Activated effector memory CD4-positive, alpha-beta T cell treated with Interleukin-2 at 50 U/mL for 16 hours (primary cell): ENCODE results near the gene RNASEL.
A peak's percentile ranks its signal among the peaks of the same experiment; 100 is the strongest.

Experiments used
- DNase-seq: peaks from one replicate; pipeline ENCODE4 v3.0.0-alpha.2; 2020

The RNASEL gene

DNA sequence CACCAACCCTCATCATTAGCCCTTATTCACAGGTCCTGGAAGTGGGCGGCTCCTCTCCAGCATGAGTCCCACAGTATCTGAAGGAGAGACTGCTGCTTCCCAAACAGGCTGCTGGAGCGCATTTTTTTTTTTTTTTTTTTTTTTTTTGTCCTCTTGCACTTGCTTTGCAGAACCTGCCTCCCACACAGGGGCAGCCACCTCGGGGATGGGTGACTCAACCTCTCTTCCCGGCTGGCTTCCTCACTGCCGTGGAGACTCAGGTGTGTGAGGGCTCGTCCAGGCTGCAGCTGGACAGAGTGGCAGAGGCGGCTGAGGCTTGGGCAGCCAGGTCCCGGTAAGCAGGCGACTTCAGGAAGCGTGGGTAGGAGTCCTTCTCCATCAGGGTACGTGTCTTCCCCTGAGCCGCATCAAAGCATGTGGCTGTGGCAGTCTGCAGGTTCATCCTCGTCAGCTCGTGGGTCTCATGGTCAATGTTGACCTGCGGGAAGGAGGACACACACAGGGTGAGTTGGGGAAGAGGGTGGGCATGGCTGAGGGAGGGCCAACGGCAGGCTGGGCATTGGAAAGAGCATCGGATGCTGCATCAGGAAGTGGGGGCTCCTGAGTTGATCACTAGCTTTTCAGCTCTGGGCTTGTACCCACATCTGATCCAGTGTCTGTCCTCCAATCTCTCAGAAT lies 11.1 kb upstream of the RNASEL start:
- no peak for DNase-seq

DNA sequence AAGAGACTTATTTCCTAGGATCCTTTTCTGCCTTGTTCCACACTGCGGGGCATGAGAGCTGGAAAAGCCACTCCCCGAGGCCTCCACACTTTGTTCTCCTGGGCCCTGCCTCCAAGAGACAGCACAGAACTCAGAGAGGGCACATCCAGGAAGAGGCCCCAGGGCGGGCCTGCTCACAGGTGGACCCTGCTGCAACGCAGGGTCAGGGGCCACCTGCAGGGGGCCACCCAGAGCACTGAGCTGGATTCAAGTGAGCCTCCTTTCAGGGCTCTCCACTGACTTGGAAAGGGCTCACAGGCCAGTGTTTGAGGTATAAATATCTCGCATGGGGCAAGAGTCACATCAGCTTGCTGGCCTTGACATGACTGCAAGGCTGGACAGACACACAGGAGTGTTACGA lies 10.3 kb upstream of the RNASEL start:
- DNase-seq: no peak

DNA sequence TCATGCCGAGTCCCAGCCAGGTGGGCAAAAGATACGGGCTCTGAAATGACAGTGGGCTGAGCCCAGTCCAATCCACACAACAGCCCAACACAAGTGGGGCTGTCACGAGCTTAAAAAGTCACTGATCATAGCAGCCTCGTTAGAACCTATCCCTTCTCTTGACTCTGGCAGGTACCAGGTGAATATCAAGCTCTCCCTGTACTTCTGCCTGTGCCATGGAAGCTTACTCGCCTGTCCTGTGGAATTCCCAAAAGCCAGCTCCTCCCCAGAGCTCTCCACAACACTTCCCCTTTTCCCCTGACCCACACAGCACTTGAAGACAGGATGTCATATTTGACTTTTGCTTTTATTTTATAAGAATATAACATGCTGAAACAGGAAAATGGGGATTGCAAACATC lies 9.2 kb upstream of the RNASEL start:
- no peak for DNase-seq

DNA sequence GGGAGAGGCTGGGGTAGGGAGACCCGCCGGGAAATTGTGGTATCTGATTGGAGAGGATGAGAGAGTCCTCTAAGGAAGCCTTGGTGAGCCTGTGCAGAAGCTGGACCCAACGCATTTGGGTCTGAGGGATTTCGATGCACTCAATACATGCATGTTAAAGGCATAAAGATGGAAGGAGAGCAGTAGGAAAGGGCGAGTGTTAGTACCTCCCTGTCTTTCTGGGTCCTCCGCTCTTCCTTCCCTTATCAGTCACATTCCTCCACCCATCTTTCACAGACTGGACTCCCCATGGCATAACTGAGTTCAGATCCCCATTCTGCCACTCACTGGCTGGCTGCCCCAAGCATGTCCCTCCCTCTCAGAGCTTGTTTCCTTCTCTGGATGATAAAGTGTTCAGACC lies 7.9 kb upstream of the RNASEL start:
- DNase-seq: no peak

DNA sequence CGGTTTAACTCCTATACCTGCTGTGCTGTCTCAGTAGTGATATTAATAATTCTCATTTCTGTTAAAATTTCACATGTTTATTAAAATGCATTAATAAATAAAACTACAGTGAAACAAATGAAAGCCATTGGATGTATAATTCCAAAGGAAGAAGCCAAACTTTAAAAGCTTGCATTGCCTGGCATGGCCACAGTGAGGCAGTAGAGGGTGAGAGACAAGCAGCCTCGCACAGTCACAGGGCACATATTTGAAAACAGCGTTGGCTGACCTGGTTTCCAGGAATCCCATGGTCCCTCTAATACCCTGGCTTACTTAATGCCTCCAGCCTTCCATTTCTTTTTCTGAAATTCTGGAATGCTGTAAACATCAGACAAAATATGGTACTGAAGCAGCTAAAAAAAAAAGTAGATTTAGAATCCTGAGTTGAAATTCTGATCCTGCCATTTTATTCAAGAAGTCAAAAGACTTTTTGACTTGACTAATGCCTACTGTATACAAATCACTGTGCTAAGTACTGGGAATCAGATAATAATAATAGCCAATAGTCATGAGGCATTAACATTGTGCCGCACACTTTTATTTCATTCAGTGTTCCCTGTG lies 6.7 kb upstream of the RNASEL start:
- DNase-seq: peak; percentile 38

DNA sequence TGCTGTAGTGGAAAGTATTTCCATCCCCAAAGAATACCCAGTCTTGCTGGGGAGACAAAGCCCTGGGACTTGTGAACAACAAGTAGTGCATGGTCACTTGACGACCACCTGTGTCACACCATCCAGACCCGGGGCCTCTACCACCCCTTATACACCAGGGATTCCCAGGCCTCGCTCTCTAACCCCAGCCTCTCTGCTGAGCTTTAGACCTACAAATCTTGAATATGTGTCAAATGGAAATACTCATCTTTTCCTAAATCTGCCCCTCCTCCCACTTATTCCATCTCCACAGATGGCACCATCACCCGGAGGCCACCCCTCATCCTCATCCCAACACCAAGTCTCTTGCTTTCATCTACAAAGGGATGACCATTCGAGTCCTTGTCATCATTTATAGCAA lies 875 bp upstream of the RNASEL start:
- DNase-seq: no peak

DNA sequence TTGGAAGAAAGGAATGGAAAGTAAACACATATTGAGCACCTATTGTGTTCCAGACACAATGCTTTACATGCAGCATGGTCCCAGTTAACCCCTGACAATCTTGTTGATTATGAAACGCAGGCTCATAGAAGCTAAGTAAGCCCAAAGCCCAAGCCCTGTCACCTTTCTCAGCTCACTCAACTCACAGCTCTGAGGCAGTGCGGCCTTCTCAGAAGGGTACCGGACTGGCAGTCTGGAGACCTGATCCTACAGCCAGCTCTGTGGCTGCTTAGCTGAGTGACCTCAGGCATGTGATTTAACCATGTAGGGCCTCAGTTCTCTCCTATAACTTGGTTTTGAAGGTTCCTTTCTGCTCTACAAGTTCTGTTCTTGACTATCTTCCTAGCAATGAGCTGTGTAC lies 464 bp upstream of the RNASEL start:
- DNase-seq: no peak

DNA sequence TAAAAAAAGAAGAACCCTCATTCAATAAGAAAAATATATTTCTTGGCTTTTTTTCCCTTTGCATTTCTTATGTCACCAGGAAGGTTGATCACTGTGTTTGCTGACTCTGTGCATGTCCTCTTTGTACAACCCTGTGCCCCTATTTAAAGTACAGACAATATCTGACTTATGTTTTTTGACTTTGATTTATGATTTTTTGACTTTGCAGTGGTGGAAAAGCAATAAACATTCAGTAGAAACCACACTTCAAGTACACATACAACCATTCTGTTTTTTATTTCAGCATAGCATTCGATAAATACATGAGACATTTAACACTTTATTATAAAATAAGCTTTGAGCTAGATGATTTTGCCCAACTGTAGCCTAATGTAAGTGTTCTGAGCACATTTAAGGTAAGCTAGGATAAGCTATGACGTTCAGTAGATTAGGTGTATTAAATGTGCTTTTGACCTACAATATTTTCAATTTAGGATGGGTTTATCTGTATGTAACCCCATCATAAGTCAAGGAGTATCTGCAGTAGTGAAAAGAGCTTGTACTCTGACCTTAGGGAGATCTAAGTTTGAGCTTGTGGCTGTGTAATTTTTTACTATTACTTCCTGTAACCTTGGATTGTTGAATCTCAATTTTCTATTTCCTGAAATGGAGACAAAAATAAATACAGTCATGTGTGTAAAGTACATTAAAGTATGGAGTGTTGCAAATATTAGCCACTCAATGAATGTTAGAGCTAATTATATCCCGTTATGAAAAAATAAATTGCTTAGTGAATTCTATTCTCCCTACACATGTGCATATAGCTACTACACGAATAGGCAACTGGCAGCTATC lies 1.2 kb downstream of the RNASEL start:
- no peak for DNase-seq

DNA sequence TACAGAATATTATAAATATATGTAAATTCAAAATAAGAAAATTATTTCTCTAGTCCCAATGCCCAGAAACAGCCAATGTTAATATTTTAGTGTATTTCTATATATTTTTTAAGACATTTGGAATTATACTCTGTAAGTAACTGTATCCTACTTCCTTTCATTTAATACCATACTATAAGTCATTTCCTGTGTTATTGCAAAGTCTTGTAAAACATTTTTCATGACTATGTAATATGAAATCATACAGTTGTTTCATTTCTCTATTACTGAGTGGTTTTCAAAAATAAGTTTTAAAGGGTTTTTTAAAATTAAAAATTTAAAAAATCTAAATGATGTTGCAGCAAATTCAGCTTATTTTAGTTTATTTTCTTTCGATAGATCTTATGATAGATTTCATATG lies 2.0 kb downstream of the RNASEL start:
- no peak for DNase-seq

DNA sequence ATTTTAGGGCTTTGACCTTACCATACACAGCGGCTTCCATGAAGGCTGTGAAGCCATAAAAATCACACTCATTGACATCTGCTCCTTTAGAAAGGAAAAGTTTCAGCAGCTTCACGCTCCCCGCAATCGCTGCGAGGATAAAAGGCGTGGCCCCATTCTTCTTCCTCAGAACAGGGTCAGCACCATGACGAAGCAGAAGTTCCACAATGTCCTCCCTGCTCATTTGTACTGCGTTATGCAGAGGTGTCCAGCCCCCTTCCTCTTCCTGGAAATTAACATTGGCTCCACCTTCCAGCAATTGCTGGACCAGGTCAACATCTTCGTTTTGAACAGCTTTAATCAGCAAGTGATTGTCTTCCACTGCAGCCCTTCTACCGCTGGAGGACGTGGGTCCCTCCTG lies 2.7 kb downstream of the RNASEL start:
- no peak for DNase-seq

DNA sequence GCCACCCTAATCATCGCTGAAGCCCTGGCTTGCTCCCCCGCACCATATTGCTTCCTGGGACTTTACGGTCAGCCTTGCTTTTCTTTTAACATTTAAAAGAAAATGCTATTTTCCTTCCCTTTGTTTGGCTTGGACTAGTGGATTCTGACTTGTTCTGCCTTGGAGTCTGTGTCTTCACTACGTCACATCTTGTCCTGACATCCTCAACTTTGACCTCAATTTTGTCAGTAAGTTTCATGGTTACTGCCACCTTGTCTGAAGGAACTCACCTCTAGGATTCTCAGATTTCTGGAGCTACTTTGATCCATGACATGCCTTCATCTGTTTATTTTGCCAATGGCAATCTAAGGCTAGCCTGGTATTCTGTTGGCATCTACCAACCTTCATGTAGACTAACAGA lies 4.3 kb downstream of the RNASEL start:
- DNase-seq: no peak

DNA sequence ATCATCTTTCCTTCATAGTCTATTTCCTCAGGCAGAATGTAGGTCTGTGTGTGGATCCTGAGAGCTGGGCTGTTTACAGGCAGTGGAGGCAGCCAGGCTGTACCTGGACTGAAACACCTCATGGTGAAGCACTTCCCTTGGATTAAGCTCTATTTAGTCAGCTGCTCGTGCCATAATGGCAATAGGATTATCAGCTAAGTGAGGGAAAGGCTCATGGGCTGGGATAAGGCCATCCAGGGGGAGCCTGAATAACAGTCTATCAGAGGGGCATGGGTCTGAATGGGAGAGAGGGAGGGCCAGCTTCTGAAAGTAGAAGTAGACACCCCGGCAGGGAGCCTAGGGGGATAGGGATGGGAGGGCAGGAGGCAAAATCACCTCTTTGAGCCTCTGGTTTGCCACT lies 8.3 kb downstream of the RNASEL start:
- no peak for DNase-seq

DNA sequence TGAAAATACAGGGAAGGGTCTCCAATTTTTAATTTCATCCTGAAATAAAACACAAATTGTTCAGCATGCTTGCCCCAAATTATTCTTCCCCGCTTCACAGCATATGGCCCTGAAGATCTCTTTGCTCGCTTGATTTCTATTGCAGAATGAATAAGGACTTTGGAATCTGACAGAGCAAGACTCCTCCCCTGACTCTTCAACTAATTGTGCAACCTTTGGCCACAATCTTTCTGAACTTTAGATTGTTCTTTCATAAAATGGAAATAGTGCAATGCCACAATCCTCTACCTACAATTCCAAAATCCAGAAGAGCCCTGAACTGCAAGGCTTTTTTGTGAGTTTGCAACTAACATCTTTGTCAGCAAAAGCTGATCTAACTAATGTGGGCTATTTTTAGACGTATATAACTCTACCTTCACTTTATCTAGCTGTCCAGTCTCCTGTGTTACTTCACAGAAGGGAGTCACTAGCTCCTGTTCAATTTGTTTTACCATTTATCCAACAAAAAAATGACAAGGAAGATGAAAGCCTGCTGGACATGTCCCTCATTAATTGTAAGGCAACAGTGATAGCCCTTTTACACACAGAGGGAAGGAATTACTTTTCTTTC lies 13.4 kb downstream of the RNASEL start:
- no peak for DNase-seq

DNA sequence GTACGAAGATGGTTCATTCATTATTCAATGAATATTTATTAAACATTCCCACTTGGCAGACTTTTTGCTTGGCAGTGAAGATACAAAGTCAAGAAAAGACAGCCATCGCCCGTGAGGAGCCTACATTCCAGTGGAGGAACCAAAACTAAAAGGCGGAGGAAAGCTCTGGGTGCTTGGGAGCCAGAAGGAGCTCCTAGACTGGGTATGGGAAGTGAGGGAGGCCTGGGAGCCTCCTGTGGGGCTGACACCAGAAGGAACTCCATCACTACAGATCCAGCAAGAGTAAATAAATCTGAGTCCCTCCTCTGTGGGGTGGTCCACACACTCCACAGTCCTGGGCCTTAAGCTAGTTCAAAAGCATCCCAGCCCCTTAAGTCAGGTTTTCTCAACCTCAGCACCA lies 14.9 kb downstream of the RNASEL start:
- no peak for DNase-seq

DNA sequence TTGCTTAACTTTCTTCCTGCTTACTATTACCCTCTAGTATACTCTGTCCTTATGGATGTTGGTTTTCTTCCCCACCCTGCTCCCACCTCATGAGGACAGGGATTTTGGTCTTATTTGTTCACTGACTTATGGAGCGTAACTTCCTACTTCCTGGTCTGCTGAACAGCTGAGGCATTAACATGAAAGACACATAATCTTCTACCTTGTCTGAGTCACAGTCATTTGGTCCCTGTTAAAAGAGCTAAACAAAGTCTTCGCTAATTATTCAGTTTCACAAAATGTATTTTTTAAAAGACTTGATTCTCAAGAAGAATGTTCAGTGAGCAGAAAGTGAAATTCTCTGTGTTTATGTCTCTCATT lies 18.5 kb downstream of the RNASEL start:
- DNase-seq: no peak

DNA sequence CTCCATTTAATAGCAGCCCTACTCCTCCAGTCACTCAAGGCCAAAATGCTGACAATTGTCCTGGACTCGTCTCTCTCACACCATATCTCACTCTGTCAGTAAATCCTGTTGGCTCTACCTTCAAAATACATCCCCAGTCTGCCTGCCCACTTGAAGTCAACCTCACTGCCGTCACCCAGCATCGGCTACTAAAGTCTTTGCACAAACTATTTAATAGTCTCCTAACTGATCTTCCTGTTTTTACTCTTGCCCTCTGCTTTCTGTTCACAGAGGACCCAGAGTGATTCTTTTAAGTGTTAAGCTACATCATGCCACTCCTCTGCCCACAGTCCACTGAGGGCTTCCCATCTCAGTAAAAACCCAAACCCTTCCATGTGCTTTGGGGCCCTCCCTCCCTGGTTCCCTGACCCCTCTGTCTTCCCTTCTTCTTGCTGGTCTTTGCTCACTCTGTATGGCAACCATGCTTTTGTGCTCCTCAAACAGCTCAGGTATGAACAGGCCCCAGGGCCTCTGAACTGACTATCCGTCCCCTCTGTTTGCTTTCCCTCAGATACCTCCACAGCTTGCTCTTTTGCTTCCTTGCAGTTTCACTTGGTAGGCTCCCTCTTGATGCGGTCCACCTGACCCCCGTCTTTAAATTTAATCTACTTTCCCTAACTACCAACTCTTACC lies 19.0 kb downstream of the RNASEL start:
- no peak for DNase-seq

DNA sequence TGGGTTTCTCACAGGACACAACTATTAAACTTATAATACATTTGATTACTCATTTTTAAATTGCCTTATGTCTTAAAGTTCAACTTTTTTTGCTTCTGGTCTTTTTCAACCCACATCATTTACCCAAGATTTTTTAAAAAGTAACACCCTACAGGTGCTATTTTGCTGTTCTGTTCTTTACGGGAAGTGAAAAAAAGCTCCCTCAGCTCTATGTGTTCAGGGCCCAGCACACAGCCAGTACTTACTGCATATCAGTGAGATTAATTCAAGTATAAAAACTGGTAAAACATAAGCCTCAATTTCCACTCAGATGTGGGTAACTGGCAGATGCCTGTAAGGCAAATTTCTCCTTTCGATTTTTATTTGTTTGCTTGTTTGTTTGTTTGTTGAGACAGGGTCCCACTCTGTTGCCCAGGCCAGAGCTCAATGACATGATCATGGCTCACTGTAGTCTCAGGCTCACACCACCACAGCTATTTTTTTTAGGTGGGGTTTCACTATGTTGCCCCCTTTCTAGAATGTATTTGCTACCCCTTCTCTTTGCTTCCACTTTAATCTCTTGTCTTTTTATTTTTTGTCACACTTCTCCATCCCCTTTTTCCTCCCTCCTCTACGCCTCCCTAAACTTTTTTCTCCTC lies 20.3 kb downstream of the RNASEL start:
- no peak for DNase-seq

DNA sequence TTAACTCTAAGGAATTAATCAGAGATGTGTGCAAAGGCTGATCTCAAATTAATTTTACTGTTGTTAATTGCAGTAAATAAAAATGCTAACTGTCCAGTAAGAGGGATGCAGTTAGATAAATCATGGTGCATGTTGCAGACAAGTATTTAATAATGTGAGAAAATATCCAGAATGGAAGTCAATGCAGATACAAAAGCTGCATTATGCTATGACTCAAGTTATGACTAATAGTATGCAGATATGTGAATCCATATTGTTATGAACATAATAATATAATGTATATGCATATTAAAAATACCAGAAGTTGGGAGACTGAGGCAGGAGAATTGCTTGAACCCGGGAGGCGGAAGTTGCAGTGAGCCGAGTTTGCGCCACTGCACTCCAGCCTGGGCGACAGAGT lies 21.4 kb downstream of the RNASEL start:
- DNase-seq: no peak

DNA sequence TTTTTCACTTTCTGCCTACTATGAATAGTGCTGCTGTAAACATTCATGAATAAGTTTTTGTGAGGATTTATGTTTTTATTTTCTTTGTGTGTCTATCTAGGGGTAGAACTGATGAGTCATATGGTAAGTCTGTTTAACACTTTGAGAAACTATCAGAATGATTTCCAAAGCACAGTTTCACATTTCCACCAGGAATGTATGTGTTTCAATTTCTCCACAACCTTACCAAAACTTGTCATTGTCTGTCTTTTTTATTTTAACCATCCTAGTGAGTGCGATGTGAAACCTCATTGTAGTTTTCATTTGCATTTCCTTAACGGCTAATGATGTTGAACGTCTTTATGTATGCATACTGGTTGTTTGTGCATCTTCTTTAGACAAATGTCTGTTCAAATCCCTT lies 23.5 kb downstream of the RNASEL start:
- DNase-seq: no peak

DNA sequence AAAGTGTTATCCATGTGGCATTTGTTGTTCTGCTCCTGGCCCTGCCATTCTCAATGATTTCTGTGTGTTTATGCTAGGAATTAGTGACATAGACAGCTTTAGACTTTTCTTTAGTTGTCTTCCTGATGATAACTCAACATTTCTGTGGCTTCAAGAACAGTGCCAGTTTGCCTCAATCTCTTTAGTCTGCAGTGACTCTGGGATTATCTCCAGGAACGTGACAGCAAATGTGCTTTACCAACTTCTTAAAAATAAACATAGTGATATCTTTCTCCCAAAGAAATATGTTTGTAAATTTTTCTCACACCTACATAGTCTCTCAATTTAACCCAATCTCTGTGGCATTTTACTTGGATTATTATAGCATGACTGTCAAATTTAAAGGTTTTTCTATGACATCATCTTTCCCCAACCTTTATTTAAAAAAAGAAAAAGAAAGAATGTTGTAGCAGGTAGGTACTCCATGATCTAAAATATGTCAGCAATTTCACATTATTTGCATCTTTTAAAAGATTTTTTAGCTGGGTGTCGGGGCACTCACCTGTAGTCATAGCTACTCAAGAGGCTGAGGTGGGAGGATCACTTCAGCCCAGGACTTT lies 24.6 kb downstream of the RNASEL start:
- DNase-seq: no peak

DNA sequence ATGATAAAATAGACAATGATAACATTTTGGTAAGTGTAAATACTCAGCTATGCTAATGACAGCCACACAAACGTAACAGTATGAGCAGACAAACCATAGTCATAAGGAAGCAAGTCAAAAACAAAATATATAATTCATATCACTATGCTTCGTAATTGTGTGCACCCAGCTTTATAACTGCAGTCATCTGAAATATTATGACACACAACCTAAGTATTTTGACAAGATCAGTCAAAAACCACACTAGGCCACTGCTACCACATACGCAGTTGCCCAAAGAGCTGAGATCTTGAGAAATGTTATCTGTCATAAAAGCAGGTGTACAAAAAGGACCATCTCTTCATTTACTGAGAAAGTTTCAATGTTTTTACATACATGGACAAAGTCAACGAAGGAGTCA lies 26.0 kb downstream of the RNASEL start:
- DNase-seq: no peak

DNA sequence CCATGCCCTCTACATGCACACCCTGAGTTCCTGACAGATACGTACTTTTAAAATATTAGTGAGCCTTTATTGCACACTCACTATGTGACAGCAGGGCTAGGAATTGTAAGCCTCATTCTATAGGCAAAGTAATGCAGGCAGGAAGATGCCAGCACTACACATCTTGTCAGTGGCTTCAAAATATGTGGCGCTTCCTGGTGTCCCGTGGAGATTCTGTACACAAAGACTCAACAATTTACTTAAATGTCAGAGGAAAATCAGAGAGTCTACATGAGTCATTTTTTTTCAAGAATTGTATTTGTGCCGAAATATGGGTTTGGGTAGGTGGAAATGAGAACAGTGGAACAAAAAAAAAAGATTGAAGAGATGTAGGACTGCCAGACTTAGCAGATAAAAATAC lies 27.6 kb downstream of the RNASEL start:
- no peak for DNase-seq
